GM23338 (cell line): ENCODE measurements around the gene TRAF7. TPM values are rescaled to one million over a fixed set of nuclear protein-coding genes. Genes with fewer than 3 reads are reported as not detected.

Experiments
- ATAC-seq: fragments of 200-7000 bp; cut with Tn5 transposase; 3 replicates; pipeline ENCODE4 v1.9.1; 2020
- DNase-seq: peaks from one replicate; pipeline ENCODE4 v3.0.0-alpha.2; 2015; ENCODE audit warnings: low spot score
- H2AFZ ChIP-seq: fragments of 200-600 bp; sonication (generic); 2 replicates; pipeline ENCODE4 v1.8.0; 2016; ENCODE audit warnings: antibody characterized with exemption, mild to moderate bottlenecking, moderate library complexity
- H3F3A ChIP-seq: fragments of 200-600 bp; sonication (generic); replicated peaks from 2 replicates; pipeline ENCODE4 v1.8.0; 2017; ENCODE audit warnings: antibody characterized with exemption, mixed run types, low read depth
- H3K27ac ChIP-seq: fragments of 200-600 bp; sonication (generic); 2 replicates; pipeline ENCODE4 v1.6.1; 2016; ENCODE audit warnings: low read depth
- H3K27me3 ChIP-seq: fragments of 200-600 bp; sonication (generic); 2 replicates; pipeline ENCODE4 v1.8.0; 2016; ENCODE audit warnings: mild to moderate bottlenecking, mixed run types, moderate library complexity; ENCODE audit not compliant: insufficient read depth
- H3K36me3 ChIP-seq: fragments of 200-600 bp; sonication (generic); 2 replicates; pipeline ENCODE4 v1.8.0; 2016; ENCODE audit warnings: mild to moderate bottlenecking; ENCODE audit not compliant: insufficient read depth
- H3K4me1 ChIP-seq: fragments of 200-600 bp; sonication (generic); 2 replicates; pipeline ENCODE4 v1.8.0; 2016; ENCODE audit warnings: mild to moderate bottlenecking, moderate library complexity; ENCODE audit not compliant: insufficient read depth
- H3K4me2 ChIP-seq: fragments of 200-600 bp; sonication (generic); 2 replicates; pipeline ENCODE4 v1.7.1; 2017; ENCODE audit warnings: mixed run types
- H3K4me3 ChIP-seq: fragments of 200-600 bp; sonication (generic); 2 replicates; pipeline ENCODE4 v1.6.1; 2016; ENCODE audit warnings: mixed run types
- H3K79me2 ChIP-seq: fragments of 200-600 bp; sonication (generic); replicated peaks from 2 replicates; pipeline ENCODE4 v1.8.0; 2017; ENCODE audit warnings: mild to moderate bottlenecking; ENCODE audit not compliant: insufficient read depth
- H3K9me2 ChIP-seq: fragments of 200-600 bp; sonication (generic); 2 replicates; pipeline ENCODE4 v1.8.0; 2017; ENCODE audit not compliant: insufficient read depth
- H4K20me1 ChIP-seq: fragments of 200-600 bp; sonication (generic); replicated peaks from 2 replicates; pipeline ENCODE4 v1.8.0; 2017; ENCODE audit warnings: mild to moderate bottlenecking; ENCODE audit not compliant: insufficient read depth
- H3K27ac Mint-ChIP-seq: 2 replicates; pipeline ENCODE4 v1.8.0; 2020; ENCODE audit warnings: inconsistent platforms, mild to moderate bottlenecking, moderate library complexity, mixed read lengths
- H3K27me3 Mint-ChIP-seq: 3 replicates; pipeline ENCODE4 v1.8.0; 2022; ENCODE audit warnings: low read depth, mild to moderate bottlenecking, moderate library complexity, mixed read lengths, inconsistent platforms; ENCODE audit not compliant: insufficient read depth, poor library complexity
- H3K36me3 Mint-ChIP-seq: 3 replicates; pipeline ENCODE4 v1.8.0; 2021; ENCODE audit warnings: low read depth, mild to moderate bottlenecking, inconsistent platforms, moderate library complexity, mixed read lengths
- H3K4me1 Mint-ChIP-seq: 3 replicates; pipeline ENCODE4 v1.8.0; 2020; ENCODE audit warnings: mild to moderate bottlenecking, inconsistent platforms, mixed read lengths
- H3K4me3 Mint-ChIP-seq: 3 replicates; pipeline ENCODE4 v1.8.0; 2021; ENCODE audit warnings: moderate library complexity, mild to moderate bottlenecking, inconsistent platforms, mixed read lengths
- H3K9me3 Mint-ChIP-seq: 3 replicates; pipeline ENCODE4 v1.8.0; 2020; ENCODE audit warnings: moderate library complexity, mild to moderate bottlenecking, inconsistent platforms, mixed read lengths
- CREB1 ChIP-seq: fragments of 250-450 bp; sonication (Bioruptor Pico); IDR thresholded peaks from 2 replicates; pipeline ENCODE4 v1.5.0; 2020; ENCODE audit warnings: low read depth, mild to moderate bottlenecking, moderate library complexity
- CTCF ChIP-seq, 2 experiments: fragments of 200-600 bp in 1 of 2; sonication (generic) in 1 of 2; conservative IDR thresholded peaks; 2 replicates each; pipeline versions ENCODE4 v1.5.1 to v1.6.1; 2016 to 2017; ENCODE audit warnings: antibody characterized with exemption in 2 of 2, low read depth in 2 of 2, mild to moderate bottlenecking in 2 of 2, moderate library complexity in 1 of 2
- ETS1 ChIP-seq: IDR thresholded peaks from 2 replicates; pipeline ENCODE4 v1.6.1; 2016; ENCODE audit warnings: antibody characterized with exemption
- EZH2 ChIP-seq: fragments of 200-600 bp; sonication (generic); IDR thresholded peaks from one replicate; pipeline ENCODE4 v1.8.0; 2017; ENCODE audit warnings: antibody characterized with exemption, mild to moderate bottlenecking, low read depth; ENCODE audit not compliant: unreplicated experiment
- EZH2phosphoT487 ChIP-seq: fragments of 200-600 bp; sonication (generic); IDR thresholded peaks from one replicate; pipeline ENCODE4 v1.8.1; 2018; ENCODE audit warnings: antibody characterized with exemption; ENCODE audit not compliant: unreplicated experiment
- JUNB ChIP-seq: IDR thresholded peaks from one replicate; pipeline ENCODE4 v1.6.1; 2016; ENCODE audit warnings: antibody characterized with exemption; ENCODE audit not compliant: unreplicated experiment
- POLR2AphosphoS5 ChIP-seq: IDR thresholded peaks from 2 replicates; pipeline ENCODE4 v1.6.1; 2016; ENCODE audit warnings: antibody characterized with exemption, low read depth
- REST ChIP-seq: IDR thresholded peaks from one replicate; pipeline ENCODE4 v1.6.1; 2018; ENCODE audit warnings: antibody characterized with exemption; ENCODE audit not compliant: unreplicated experiment
- STAT1 ChIP-seq: IDR thresholded peaks from one replicate; pipeline ENCODE4 v1.6.1; 2016; ENCODE audit warnings: antibody characterized with exemption; ENCODE audit not compliant: unreplicated experiment
- ZNF114 ChIP-seq: fragments of 250-450 bp; sonication (Bioruptor Pico); IDR thresholded peaks from 2 replicates; pipeline ENCODE4 v1.5.0; 2020; ENCODE audit warnings: mild to moderate bottlenecking, moderate library complexity
- ZNF331 ChIP-seq: fragments of 250-450 bp; sonication (Bioruptor Pico); IDR thresholded peaks from 2 replicates; pipeline ENCODE4 v1.5.0; 2020; ENCODE audit warnings: low read depth, mild to moderate bottlenecking, moderate library complexity
- polyA plus RNA-seq: library from polyadenylated mRNA; unstranded; fragments of >200 nt; fragmentation: Nextera tagmentation; extraction: Ambion mirVana; gene quantifications from 2 replicates; pipeline ENCODE4 v1.2.1, GENCODE V29; 2016
- total RNA-seq: library from RNA; depleted of rRNA; stranded (reverse); fragments of >200 nt; shearing (Covaris generic); gene quantifications from 2 replicates; pipeline ENCODE4 v1.2.3, GENCODE V29; 2014

Gene TRAF7
- total and polyA plus RNA-seq, 2 experiments from 2014 or later = 36.4 to 133 TPM

GRCh38 chr16:2152695-2153506 lies 2.7 kb upstream of the TRAF7 start:
- H3K4me3 Mint-ChIP-seq = peak overlapping the region; percentile 93
- peaks cover 46% of the 10 kb centered on the region for H3K4me1 Mint-ChIP-seq
- H3K4me3 ChIP-seq = peak overlapping the region; percentile 79
- H3K27ac Mint-ChIP-seq = peak overlapping the region; percentile 98
- peak overlapping the region; percentile 95 for H3K27ac ChIP-seq
- no peaks in the 10 kb centered on the region for H3K9me2 ChIP-seq
- peaks cover 48% of the 10 kb centered on the region for H3K79me2 ChIP-seq
- peaks cover 37% of the 10 kb centered on the region for H4K20me1 ChIP-seq
- peaks cover 38% of the 10 kb centered on the region for H3K4me1 ChIP-seq
- TF ChIP-seq POLR2AphosphoS5 (peak; percentile 57; the same call in 1 of the 2 replicates), CTCF (conservative IDR thresholded peaks at IDR 0.05; ENCODE audit: low read depth in 2 of 2) (peak in 1 of 2 experiments; percentile 11; a peak in 1 of 4 replicates), JUNB (no peak)
- no peak overlapping the region for H2AFZ ChIP-seq
- H3K36me3 ChIP-seq = peaks cover 21% of the 10 kb centered on the region; the same call in 1 of the 2 replicates
- peaks cover 21% of the 10 kb centered on the region for H3K9me3 Mint-ChIP-seq
- peaks cover 50% of the 10 kb centered on the region for H3K36me3 Mint-ChIP-seq
- peak; percentile 37 for DNase-seq
- ATAC-seq = no peak; the same call in 2 of the 3 replicates
- peak overlapping the region; percentile 100 for H3K4me2 ChIP-seq
- peaks cover 71% of the 10 kb centered on the region for H3K27me3 Mint-ChIP-seq
- no peaks in the 10 kb centered on the region for H3K27me3 ChIP-seq
- H3F3A ChIP-seq = peaks cover 55% of the 10 kb centered on the region

- Histone ChIP-seq H3K27me3 (no peaks in the 10 kb centered on the region), H3K4me1 (peaks cover 42% of the 10 kb centered on the region), H3K27ac (peak overlapping the region; percentile 95), H4K20me1 (peaks cover 37% of the 10 kb centered on the region), H3K79me2 (peaks cover 65% of the 10 kb centered on the region), H3K4me2 (peak overlapping the region; percentile 100), H3F3A (peaks cover 52% of the 10 kb centered on the region), H2AFZ (no peak overlapping the region), H3K9me2 (no peaks in the 10 kb centered on the region), H3K36me3 (peaks cover 21% of the 10 kb centered on the region; the same call in 1 of the 2 replicates), H3K4me3 (peak overlapping the region; percentile 79)
- Mint-ChIP-seq H3K27me3 (peaks cover 67% of the 10 kb centered on the region), H3K4me1 (peaks cover 57% of the 10 kb centered on the region), H3K36me3 (peaks cover 50% of the 10 kb centered on the region), H3K9me3 (peaks cover 21% of the 10 kb centered on the region), H3K4me3 (peak overlapping the region; percentile 93), H3K27ac (peak overlapping the region; percentile 98)
- TF ChIP-seq CREB1 (CRISPR knock-in tag) (no peak), STAT1 (no peak), EZH2phosphoT487 (no peak), REST (no peak), EZH2 (no peak), ZNF114 (CRISPR knock-in tag) (no peak), ETS1 (no peak), POLR2AphosphoS5 (no peak), CTCF (conservative IDR thresholded peaks at IDR 0.05; ENCODE audit: low read depth in 2 of 2) (no peak), ZNF331 (no peak)
- DNase-seq = peak; percentile 1
- no peak for ATAC-seq
Observed at GRCh38 chr16:2154533-2155090, 970 bp upstream of the TRAF7 start.
